Measurements from ENCODE around the gene LRCH1.

The LRCH1 gene

GRCh38 chr13:46577696-46578589 lies 25.0 kb downstream of the LRCH1 start:
- Histone ChIP-seq H3K4me1 (ENCODE audit: low read depth, poor library complexity, severe bottlenecking) (no peaks in the 10 kb centered on the region), H3K27me3 (ENCODE audit: insufficient read depth, low read depth) (no peaks in the 10 kb centered on the region), H3K9ac (no peak overlapping the region), H4K20me1 (ENCODE audit: insufficient read depth) (0 out of 2 replicates have a peak, but pooled peaks cover 5% of the 10 kb centered on the region), H3K79me2 (ENCODE audit: insufficient read depth, low read depth) (peaks cover 6% of the 10 kb centered on the region; the same call in 1 of the 2 replicates), H2AFZ (ENCODE audit: low read depth) (no peak overlapping the region), H3K4me2 (no peak overlapping the region), H3K4me3 (IDR thresholded peaks at IDR 0.05; ENCODE audit: insufficient read depth, low read depth, low read length) (no peak overlapping the region), H3K27ac (no peak overlapping the region), H3K36me3 (ENCODE audit: insufficient read depth) (no peaks in the 10 kb centered on the region)
- TF ChIP-seq CTCF (conservative IDR thresholded peaks at IDR 0.05; ENCODE audit: low read depth, low read length): no peak

GRCh38 chr13:46578590-46578975 lies 25.6 kb downstream of the LRCH1 start:
- H3K36me3 ChIP-seq (ENCODE audit: insufficient read depth): no peaks in the 10 kb centered on the region
- H3K4me3 ChIP-seq (IDR thresholded peaks at IDR 0.05; ENCODE audit: insufficient read depth, low read depth, low read length): no peak overlapping the region
- no peak overlapping the region for H3K27ac ChIP-seq
- no peaks in the 10 kb centered on the region for H3K4me1 ChIP-seq (ENCODE audit: low read depth, poor library complexity, severe bottlenecking)
- H3K4me2 ChIP-seq: no peak overlapping the region
- H2AFZ ChIP-seq (ENCODE audit: low read depth): no peak overlapping the region
- TF ChIP-seq CTCF (conservative IDR thresholded peaks at IDR 0.05; ENCODE audit: low read depth, low read length): no peak
- H3K79me2 ChIP-seq (ENCODE audit: insufficient read depth, low read depth): 0 out of 2 replicates have a peak, but pooled peaks cover 6% of the 10 kb centered on the region
- no peaks in the 10 kb centered on the region for H3K27me3 ChIP-seq (ENCODE audit: insufficient read depth, low read depth)
- H3K9ac ChIP-seq: no peak overlapping the region
- 0 out of 2 replicates have a peak, but pooled peaks cover 5% of the 10 kb centered on the region for H4K20me1 ChIP-seq (ENCODE audit: insufficient read depth)

GRCh38 chr13:46580362-46580839 lies 27.4 kb downstream of the LRCH1 start:
- TF ChIP-seq CTCF (conservative IDR thresholded peaks at IDR 0.05; ENCODE audit: low read depth, low read length): no peak
- Histone ChIP-seq H3K4me2 (no peak overlapping the region), H2AFZ (ENCODE audit: low read depth) (no peak overlapping the region), H3K4me3 (IDR thresholded peaks at IDR 0.05; ENCODE audit: insufficient read depth, low read depth, low read length) (no peak overlapping the region), H4K20me1 (ENCODE audit: insufficient read depth) (0 out of 2 replicates have a peak, but pooled peaks cover 5% of the 10 kb centered on the region), H3K27me3 (ENCODE audit: insufficient read depth, low read depth) (no peaks in the 10 kb centered on the region), H3K79me2 (ENCODE audit: insufficient read depth, low read depth) (0 out of 2 replicates have a peak, but pooled peaks cover 6% of the 10 kb centered on the region), H3K4me1 (ENCODE audit: low read depth, poor library complexity, severe bottlenecking) (no peaks in the 10 kb centered on the region), H3K27ac (no peak overlapping the region), H3K9ac (no peak overlapping the region), H3K36me3 (ENCODE audit: insufficient read depth) (no peaks in the 10 kb centered on the region)

GRCh38 chr13:46582190-46582589 lies 29.2 kb downstream of the LRCH1 start:
- TF ChIP-seq CTCF (conservative IDR thresholded peaks at IDR 0.05; ENCODE audit: low read depth, low read length): no peak
- Histone ChIP-seq H4K20me1 (ENCODE audit: insufficient read depth) (0 out of 2 replicates have a peak, but pooled peaks cover 5% of the 10 kb centered on the region), H3K9ac (no peak overlapping the region), H3K36me3 (ENCODE audit: insufficient read depth) (no peaks in the 10 kb centered on the region), H3K27ac (no peak overlapping the region), H2AFZ (ENCODE audit: low read depth) (no peak overlapping the region), H3K79me2 (ENCODE audit: insufficient read depth, low read depth) (no peaks in the 10 kb centered on the region), H3K4me2 (no peak overlapping the region), H3K27me3 (ENCODE audit: insufficient read depth, low read depth) (no peaks in the 10 kb centered on the region), H3K4me1 (ENCODE audit: low read depth, poor library complexity, severe bottlenecking) (no peaks in the 10 kb centered on the region), H3K4me3 (IDR thresholded peaks at IDR 0.05; ENCODE audit: insufficient read depth, low read depth, low read length) (no peak overlapping the region)

Data from KMS-11 (cell line).